Stimulated activated CD4-positive, alpha-beta T cell treated with anti-CD3 and anti-CD28 coated beads, Interleukin-15, amount 100 ng/mL, for 48 hours (primary cell): ENCODE measurements around the gene DPEP1.
A peak's percentile ranks its signal among the peaks of the same experiment; 100 is the strongest.
"Not testable (repeated sequence)": the region's sequence is repeated elsewhere in the genome, so short reads cannot be mapped to it uniquely, and the experiment has no call there.

Source experiments
- DNase-seq, 2 donors: peaks; one replicate each; pipeline ENCODE4 v3.0.0-alpha.2; 2020; ENCODE audit warnings: low read depth in 2 of 2

DPEP1 gene

DNA sequence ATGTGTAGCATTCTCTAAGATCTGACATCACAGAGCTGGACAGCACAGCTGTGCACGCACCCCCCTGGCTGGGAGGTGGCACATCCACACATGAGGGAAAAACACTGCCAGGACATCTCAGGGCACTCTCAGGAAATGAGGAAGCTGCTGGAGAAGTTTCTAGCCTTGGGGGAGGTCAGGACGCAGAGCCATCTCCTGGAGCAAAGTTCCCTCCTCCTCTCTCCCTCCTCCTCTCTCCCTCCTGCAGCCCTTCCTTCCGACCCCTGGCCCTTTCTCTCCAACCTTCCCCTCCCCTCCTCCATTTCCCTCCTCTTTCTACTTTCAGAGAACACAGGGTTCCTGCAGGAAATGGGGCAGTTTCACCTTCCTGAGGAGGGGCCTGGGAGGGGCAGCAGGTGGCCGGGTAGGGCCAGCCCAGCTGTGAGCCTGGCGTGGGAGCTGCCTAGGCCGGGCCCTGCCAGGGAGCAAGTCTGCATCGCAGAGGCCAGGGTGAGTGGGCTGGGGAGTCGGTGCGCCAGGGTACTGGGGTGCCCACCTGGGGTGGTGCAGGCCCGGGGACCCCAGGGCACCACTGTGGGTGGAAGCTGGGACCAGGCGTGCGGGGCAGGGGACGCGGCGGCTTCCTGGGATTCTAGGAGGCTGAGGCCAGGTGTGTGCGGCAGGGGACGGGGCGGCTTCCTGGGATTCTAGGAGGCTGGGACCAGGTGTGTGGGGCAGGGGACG, at the start of gene DPEP1:
DPEP1 (plus strand) TSS at position 412 of the 723 bp plus-strand sequence. CDS start 16,769 bp downstream, outside the sequence.
- DNase-seq, result no peak

- DNase-seq, result no peak
Measured at GRCh38 chr16:89564476-89565255, 48.8 kb upstream of the DPEP1 start.

GRCh38 chr16:89565256-89565505, 48.3 kb upstream of the DPEP1 start:
- no peak for DNase-seq

GRCh38 chr16:89565506-89566372, 47.7 kb upstream of the DPEP1 start:
- peak in 1 of 2 donors; percentile 43 for DNase-seq

DNA sequence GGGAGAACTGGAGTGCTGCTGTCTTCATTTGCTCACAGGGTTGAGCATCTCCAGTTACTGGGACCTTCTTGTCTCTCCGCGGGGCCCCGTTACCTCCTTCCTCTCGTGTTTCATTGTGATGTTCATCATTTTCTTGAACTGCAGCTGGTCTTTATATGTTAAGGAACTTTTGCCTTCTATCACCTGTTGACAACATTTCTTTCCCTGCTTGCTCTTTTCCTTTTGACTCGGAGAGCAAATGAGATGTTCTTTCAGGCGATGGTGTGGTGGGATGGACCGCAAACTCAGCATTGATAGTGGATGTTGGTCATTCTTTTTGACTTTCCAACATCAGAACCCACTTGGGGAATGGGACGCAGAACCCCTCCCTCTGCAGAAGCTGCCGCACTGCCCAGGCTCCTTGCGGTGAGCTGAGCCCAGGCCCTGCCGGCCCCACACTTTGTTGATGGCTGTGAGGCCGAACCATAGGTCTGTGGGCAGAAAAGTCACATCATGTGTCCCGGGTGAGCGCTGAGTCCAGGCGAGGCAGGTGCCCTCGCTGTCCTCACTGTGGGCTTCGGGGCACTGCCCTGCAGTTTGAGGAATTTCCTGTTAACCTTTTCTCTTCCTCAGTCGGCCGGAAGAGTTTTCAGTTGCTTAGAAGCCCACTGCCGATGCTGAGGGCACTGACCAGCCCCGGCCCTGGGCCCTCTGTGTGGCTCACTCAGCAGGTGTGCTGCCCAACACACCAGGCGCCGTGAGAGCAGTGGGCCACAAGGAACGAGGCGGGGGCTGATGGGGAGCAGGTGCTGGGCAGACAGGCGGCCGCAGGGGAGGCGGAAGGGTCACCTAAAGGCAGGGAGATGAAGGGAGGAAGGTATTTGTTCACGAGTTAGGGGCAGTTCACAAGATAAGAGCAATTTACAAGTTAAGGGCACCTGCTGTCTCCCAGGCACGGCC, 45.5 kb upstream of the DPEP1 start:
- DNase-seq, result no peak

DNA sequence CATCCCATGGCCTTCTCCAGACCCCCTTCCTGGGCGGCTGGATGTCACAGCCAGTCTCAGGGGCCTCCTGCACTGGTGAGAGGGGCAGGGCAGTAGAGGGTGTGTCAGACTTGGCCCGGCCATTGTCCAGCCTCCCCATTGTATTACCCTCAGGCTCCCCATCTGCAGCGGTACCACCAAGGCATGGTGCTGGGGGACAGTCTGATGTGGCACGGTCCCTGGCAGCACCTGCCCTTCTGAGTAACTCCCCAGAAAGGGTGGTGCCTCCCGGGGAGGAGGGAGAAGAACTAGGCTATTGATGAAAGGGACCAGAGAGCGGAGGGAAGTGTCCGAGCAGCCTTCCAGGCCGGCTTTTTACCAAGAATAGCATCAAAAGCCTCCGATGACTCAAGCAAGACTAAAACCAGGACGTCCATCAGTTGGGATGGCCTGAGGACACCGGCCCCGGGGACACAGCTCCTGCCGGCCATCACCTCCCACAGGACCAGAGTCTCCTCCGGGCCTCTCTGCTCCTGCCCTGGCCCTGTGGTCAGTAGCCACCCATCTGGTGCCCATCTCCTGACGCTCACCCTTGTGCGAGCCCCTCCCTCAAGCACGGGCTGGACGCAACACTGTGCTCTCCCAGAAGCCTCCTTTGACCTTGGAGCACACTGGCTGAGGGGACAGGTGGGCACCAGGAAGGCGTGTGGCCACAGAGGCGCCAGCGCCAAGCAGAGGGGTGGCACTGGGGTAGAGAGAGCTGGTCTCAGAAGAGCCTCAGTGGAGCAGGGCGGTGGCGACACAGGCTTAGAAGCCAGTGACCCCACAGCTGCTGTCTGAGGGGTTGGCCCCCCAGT, 43.7 kb upstream of the DPEP1 start:
- DNase-seq, result no peak

GRCh38 chr16:89570342-89570923, 43.0 kb upstream of the DPEP1 start:
- DNase-seq, result no peak

GRCh38 chr16:89570983-89571598, 42.4 kb upstream of the DPEP1 start:
- DNase-seq, result not testable (repeated sequence)

DNA sequence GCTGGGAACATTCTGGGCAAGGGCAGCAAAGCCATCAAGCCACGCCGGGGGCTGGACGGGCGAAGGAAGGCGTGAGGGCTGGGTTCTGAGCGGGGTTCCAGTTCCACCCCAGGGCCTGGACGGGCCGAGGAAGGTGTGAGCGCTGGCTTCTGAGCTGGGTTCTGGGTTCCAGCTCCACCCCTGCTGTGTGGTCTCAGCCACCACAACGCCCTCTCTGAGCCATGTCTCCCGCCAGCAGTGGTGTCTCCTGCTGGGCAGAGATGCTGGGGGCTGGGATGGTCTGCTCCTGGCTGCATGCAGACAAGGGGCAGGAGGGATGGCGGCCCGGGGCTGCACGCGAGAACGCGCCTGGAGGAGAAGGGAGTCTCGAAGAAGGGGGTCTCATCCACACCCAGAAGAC, 41.8 kb upstream of the DPEP1 start:
- DNase-seq, result no peak

- DNase-seq, result no peak
Measured at GRCh38 chr16:89572073-89572484, 41.4 kb upstream of the DPEP1 start.

DNA sequence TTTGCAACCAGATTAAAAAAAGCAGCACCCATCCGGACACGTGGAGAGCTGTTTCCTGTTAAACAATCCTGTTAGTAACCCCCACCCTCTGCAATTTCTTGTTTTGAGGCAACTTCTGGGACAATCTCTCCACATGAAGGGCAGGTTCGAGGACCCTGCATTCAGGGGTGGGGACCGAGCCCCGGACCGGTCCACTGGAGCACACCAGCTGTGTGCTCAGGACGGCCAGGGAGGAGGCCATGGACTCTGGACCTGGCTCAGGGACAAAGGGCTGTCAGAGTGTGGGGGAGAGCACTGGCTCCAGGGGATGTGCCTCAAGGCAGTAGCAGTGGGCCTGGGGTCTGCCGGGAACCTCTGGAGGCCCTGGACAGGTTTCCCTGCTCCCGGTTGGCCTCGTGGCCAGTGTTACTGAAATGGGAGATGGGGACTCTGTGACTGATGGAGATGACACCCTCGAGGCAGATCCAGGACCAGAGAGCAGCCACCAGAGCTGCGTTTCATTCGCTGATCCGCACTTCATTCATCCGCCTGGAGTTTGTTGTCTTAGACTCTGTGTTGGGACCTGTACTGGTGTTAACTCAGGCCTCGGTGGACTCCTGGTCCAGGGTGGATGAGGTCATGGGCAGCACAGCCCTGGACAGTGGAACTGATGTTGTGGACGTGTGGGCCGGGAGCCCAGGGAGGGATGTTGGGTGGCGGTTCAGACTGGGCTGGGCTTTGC, 40.8 kb upstream of the DPEP1 start:
- DNase-seq, result no peak

DNA sequence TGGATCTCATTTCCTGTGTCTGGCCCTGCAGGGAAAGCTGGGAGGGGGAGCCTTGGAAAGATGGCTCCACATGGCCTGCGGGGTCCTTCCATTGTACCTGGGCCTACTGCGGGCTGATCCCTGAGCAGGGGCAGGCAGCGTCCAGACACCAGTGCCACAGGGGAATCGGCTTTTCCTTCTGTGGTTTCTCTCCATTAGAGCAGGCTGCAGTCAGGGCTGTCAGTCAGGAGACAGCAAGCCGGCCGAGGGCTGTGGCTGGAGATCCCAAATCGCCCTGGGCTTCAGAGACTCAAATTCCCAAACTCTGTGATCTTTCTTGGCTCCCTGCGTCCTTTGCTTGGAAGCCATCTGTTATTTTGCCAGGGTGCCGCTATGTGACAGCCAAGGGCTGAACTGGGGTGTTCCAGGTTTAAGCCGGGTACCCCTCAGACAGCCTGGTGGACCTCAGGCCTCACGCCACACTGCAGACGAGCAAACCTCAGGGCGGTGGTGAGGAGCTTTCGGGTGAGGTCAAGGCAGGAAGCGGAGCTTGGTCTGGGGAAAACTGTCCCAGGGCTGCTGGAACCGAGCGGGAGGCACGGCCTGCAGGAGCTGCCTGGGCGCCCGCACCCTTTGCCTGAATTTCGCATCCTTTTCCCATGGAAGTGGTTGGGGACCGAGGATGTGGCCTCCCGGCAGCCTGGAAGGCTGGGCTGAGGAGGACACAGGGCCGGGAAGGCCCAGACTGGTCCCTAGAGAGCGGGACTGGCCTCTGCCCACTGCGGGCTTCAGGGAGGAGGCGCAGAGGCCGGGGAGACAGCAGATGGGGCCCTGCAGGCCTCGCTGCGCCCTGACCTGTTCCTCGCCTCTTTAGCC, 39.4 kb upstream of the DPEP1 start:
- no peak for DNase-seq

GRCh38 chr16:89574681-89575246, 38.7 kb upstream of the DPEP1 start:
- DNase-seq, result peak in 1 of 2 donors; percentile 54

DNA sequence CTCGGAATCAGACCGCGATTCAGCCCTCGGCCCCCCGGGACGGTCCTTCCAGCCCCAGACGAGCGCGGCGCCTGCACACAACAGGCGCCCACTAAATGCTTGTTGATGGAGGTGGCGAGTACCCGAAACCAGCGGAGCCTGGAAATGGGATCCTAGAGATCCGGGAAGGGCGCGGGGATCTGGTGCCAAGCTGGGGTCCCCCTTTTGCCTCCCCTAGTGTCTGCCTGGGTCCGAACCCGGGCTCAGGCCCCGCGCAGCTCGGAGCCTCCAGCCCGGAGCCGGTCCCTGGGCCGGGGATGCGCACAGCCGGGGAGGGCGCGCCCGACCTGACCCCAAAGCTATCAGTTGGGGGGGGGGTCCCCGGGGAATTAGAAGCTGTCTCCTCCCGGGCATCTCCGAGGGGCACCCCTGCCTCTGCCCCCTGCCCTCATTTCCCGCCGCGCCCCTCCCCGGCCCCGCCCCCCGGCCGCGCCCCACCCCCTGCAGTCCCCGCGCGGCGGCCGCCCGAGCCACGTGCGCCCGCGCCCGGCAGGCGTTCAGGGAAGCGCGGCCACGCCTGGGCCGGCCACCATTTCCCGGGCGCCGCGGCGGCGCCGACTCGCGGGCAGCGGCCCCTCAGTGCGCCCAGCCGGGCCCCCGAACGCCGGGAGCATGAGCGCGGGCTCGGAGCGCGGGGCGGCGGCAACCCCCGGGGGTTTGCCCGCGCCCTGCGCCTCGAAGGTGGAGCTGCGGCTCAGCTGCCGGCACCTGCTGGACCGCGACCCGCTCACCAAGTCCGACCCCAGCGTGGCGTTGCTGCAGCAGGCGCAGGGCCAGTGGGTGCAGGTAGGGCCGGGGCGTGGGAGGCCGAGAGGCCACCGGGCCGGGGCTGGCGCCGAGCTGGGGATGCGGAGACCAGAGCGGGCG, 37.9 kb upstream of the DPEP1 start, which contains the start of gene CPNE7:
CPNE7 (plus strand) TSS at position 512 of the 906 bp plus-strand sequence; CDS start at position 652, 140 bp downstream.
- DNase-seq, result no peak

DNA sequence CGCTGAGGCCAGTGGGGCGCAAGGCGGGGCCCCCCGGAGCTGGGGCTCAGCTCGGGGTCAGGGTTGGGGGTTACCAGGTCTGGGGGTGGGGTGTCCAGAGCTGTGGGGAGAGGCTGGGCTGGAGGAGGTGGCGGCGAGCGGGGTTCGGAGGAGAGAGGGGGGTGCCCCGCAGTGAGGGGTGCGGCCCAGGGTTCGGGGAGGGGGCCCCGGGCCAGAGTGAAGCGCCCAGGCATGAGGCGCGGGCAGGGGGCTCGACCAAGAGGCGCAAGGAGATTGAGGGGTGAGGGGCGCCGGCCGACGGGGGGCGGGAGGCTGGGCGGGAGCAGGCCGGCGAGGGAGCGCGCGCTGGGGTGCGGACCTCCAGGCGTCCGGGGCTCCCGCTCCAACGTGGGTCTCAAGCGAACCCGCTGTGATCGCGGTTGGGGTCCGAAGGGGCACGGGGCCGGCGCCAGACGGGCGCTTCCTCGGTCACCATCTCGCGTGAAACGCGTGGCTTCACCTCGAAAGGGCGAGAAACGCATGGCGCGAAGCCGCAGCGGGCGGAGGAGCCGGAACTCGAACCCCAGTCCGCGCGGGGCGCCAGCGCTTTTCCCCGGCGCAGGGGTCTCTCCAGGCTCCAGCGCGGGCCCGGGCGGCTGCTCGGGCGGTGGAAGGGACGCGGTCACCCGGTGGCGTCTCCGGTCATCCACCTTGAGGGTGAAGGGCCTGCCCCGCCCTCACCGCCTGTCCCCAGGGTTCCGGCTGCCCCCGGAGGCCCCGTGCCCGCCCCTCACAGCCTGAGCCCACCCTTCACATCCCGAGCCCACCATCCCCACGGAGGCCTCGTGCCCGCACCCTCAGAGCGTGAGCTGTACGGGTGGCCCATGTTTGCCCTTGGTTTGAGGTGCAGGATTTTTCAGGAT, 37.0 kb upstream of the DPEP1 start:
- DNase-seq, result no peak
